Fibroblast of skin of right biceps (primary cell): ENCODE measurements around the gene TLCD1.
"Not testable (repeated sequence)": the region's sequence is repeated elsewhere in the genome, so short reads cannot be mapped to it uniquely, and the experiment has no call there.

ENCODE experiments used
- DNase-seq: peaks from one replicate; pipeline ENCODE4 v3.0.0-alpha.2; 2013

Gene TLCD1

GRCh38 chr17:28726627-28727491, 826 bp upstream of the TLCD1 start:
- peak; percentile 94 for DNase-seq

GRCh38 chr17:28725660-28726225, 290 bp downstream of the TLCD1 start:
- DNase-seq = peak; percentile 55

DNA sequence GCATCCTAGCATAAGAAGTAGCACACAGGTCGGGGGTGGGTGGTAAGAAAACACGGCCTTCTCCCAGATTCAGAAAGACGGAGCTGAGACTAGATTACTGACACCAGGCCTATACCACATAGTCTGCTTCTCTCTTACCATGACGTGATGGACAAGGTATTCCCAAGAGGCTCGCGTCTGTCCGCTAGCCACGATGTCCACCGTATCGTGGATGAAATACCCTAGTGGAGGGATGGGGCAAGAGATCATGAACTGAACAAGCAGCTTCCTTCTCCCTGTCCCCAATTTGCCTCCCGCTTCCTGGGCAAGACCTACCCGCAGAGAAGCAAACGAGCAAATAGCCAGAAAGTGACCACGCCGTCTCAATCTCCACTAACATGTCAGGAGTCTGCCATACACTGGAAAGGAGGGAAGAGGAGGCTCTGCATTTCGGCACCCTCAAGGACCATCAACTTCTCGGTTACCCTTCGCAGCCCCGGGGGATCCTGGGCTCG, 820 bp downstream of the TLCD1 start:
- peak; percentile 56 for DNase-seq

- DNase-seq = no peak
These were observed 1.4 kb downstream of the TLCD1 start for GRCh38 chr17:28724500-28725165.

DNA sequence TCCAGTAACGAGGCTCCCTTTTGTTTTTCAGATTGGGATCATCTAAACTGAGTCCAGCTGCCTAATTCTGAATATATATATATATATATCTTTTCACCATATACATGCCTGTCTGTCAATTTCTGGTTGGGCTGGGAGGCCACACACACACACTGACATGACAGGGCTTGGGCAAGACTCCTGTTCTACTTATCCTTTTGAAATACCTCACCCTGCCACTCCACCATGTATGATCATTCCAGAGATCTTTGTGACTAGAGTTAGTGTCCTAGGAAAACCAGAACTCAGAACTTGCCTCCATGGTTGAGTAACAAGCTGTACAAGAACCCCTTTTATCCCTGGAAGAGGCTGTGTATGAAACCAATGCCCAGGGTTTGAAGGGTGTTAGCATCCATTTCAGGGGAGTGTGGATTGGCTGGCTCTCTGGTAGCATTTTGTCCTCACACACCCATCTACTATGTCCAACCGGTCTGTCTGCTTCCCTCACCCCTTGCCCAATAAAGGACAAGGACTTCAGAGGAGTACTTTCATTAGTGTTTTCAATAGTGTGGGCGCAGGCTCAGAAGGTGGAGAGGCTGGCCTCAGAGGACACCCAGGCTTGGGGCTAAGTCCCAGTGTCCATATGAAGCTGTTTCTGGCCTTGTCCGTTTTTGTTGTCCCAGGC, 2.1 kb downstream of the TLCD1 start:
- not testable (repeated sequence) for DNase-seq

- no peak for DNase-seq
These were observed 2.7 kb downstream of the TLCD1 start for GRCh38 chr17:28723159-28723835.

DNA sequence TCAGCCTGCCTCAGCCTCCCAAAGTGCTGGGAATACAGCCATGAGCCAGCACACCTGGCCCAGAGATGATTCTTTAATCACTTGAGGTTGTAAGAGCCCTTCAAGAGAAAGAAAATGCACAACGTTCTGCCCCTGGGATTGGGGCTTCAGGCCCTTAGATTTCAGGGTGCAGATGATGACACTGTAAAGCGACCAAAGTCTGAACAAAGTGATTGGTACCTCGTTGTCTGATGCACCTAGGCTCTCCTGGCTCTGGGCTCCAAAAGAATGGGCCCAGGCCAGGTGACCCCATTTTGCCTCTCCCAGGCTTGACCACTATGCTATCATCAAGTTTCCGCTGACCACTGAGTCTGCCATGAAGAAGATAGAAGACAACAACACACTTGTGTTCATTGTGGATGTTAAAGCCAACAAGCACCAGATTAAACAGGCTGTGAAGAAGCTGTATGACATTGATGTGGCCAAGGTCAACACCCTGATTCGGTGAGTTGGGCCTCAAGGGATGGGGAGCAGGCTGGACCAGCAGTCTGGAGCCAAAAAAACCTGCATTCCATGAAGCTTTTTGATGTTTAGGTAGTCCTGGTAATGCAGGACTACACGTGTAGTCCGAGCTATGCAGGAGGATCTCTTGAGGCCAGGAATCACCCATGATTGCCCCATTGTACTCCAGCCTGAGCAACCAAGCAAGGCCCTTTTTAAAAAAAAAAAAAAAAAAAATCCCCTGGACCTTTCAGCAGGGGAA, 3.4 kb downstream of the TLCD1 start:
- no peak for DNase-seq

DNA sequence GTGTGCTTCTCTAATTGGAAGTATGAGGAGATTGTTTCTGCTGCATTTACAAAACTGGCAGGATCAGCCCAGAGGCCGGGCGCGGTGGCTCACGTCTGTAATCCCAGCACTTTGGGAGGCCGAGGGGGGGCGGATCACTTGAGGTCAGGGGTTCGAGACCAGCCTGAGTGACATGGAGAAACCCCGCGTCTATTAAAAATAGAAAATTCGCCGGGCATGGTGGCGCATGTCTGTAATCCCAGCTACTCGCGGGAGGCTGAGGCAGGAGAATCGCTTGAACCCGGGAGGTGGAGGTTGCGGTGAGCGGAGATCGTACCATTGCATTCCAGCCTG, 5.1 kb downstream of the TLCD1 start:
- DNase-seq = not testable (repeated sequence)

- DNase-seq = no peak
These were observed 5.6 kb downstream of the TLCD1 start for GRCh38 chr17:28720247-28720996.

GRCh38 chr17:28719021-28719433, 7.0 kb downstream of the TLCD1 start:
- no peak for DNase-seq

DNA sequence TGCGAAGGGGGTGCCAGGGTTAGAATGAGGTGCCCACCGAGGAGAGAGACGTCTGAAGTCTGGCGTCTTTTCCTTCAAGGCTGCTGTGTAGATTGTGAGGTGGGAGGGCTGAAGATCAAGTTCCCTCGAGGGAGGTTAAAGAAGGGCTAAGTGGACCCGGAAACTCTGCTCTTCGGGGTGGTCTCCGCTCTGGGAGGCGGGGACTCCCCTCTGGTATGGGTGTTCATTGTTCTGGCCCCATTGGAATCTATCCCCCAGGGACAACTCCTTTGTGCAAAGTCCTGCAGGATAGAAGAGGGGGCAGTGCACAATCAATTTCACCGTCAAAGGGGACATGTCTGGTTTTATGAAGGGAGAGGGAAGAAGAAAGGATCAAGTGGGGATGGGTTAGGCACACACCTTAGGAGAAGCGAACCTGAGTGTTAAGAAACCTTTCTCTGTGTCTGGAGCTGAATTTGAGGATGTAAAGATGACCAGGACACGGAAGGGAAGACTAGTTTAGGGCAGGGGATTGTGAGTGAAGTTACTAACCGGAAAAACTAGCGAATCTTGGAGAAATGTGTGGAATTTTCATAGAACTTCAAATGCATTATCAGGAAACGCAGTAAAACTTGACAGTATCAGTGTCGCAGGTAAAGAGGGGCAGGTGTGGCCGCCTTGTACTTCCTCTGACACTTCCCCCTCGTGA, 7.6 kb downstream of the TLCD1 start:
- DNase-seq = peak; percentile 69

GRCh38 chr17:28717578-28718332, 8.3 kb downstream of the TLCD1 start, which contains the start of gene RAB34:
RAB34 (minus strand) TSS chr17:28717868; CDS start chr17:28717266, 602 bp downstream.
- peak; percentile 94 for DNase-seq

- DNase-seq = peak; percentile 55
These were observed 9.1 kb downstream of the TLCD1 start for GRCh38 chr17:28716740-28717577.

DNA sequence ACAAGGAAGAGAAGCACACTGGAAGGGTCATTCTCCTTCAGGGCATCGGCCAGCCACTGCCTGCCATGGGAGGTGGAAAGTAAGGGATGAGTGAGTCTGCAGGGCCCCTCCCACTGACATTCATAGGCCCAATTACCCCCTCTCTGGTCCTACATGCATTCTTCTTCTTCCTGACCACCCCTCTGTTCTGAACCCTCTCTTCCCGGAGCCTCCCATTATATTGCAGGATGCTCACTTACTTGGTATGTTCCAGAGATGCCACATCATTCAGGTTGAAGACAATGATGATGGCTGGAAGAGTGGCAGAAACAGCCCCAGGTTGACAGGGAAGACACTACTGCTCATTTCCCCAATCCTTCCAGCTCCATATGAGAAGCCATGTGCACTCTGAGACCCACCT, 10.8 kb downstream of the TLCD1 start:
- DNase-seq = no peak

- DNase-seq = no peak
These were observed 11.8 kb downstream of the TLCD1 start for GRCh38 chr17:28714281-28714680.

DNA sequence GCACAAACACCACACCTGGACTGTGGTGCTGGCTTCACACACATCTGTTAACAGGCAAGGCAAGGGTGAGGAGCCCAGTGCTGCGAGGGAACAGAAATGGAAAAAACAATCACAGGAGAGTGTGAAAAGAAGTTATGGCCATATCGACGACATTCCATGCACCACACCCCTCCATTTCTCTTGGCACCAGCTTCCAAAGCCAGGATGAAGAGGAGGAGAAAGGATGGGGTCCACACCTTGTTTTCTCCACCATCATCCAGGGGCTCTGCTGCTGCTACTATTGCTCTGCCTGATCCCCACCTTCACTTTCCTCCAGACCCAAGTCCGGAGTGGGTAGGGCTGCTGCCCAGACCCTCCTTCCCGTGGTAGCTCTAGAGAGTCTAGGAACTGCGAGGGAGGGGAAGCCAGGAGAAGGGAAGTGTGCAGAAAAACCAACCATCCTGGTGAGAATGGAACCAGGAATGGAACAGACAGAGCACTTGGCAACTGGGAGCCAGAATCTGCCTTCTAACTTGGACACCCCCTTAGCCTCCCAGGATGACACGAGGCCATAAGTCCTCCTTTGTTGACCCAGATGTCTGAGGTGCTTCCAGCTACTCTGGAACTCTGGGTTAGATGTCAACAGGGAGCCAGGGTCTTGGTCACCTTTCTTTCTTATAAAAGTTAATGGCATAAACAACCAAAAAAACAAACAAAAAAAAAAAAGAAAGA, 13.2 kb downstream of the TLCD1 start:
- no peak for DNase-seq

- peak; percentile 36 for DNase-seq
These were observed 13.9 kb downstream of the TLCD1 start for GRCh38 chr17:28712032-28712704.

- no peak for DNase-seq
These were observed 14.4 kb downstream of the TLCD1 start, which contains the start of gene PROCA1 for GRCh38 chr17:28711723-28712031. PROCA1 (minus strand) TSS chr17:28711888; CDS start chr17:28711660, 228 bp downstream.
